IMR-90 (cell line): ENCODE results near the gene EPS8. TPM values are rescaled to one million over a fixed set of nuclear protein-coding genes. Genes with fewer than 3 reads are reported as not detected.

Experiments
- ATAC-seq: fragments of 200-7000 bp; cut with Tn5 transposase; 2 replicates; pipeline ENCODE4 v1.9.1; 2020; ENCODE audit warnings: low read depth, mild to moderate bottlenecking, moderate library complexity
- BruUV-seq: library from RNA; stranded (reverse); fragments of 400-500 nt; replicated peaks from 2 replicates; lab custom pipeline; 2021; lab: Mats Ljungman, UMichigan
- CTCF ChIA-PET: fragments of 300-600 bp; formaldehyde crosslinking; extraction: SDS; loops from one replicate; lab custom pipeline; 2021; ENCODE audit warnings: antibody characterized with exemption; lab: Yijun Ruan, JAX
- POLR2A ChIA-PET: fragments of 300-600 bp; sonication (Branson Sonifier 250); formaldehyde crosslinking; loops from one replicate; lab custom pipeline; 2022; ENCODE audit warnings: antibody characterized with exemption; ENCODE audit not compliant: unreplicated experiment; lab: Charles Lee
- DNase-seq: peaks from one replicate; pipeline ENCODE4 v3.0.0; 2013
- H2AFZ ChIP-seq: replicated peaks from 2 replicates; pipeline ENCODE3; 2013; ENCODE audit warnings: low read length, mild to moderate bottlenecking; ENCODE audit not compliant: poor library complexity
- H2AK5ac ChIP-seq: 2 replicates; pipeline ENCODE4 v1.6.1; 2013; ENCODE audit warnings: low read depth, low read length, inconsistent platforms
- H2AK9ac ChIP-seq: replicated peaks from 2 replicates; pipeline ENCODE3; 2013; ENCODE audit warnings: mild to moderate bottlenecking, low read depth, low read length, moderate library complexity; ENCODE audit not compliant: poor library complexity
- H2BK120ac ChIP-seq: 2 replicates; pipeline ENCODE4 v1.6.1; 2013; ENCODE audit warnings: low read depth, low read length, inconsistent platforms
- H2BK15ac ChIP-seq: 3 replicates; pipeline ENCODE4 v1.6.1; 2013; ENCODE audit warnings: low read depth, low read length, inconsistent platforms
- H2BK20ac ChIP-seq: 2 replicates; pipeline ENCODE4 v1.6.1; 2013; ENCODE audit warnings: low read depth, mild to moderate bottlenecking, inconsistent platforms, low read length, moderate library complexity
- H2BK5ac ChIP-seq: 2 replicates; pipeline ENCODE4 v1.6.1; 2013; ENCODE audit warnings: mild to moderate bottlenecking, low read depth, low read length, inconsistent platforms; ENCODE audit not compliant: poor library complexity, severe bottlenecking
- H3K14ac ChIP-seq: replicated peaks from 2 replicates; pipeline ENCODE4 v1.6.1; 2013; ENCODE audit warnings: low read depth, low read length, inconsistent platforms
- H3K18ac ChIP-seq: 2 replicates; pipeline ENCODE4 v1.6.1; 2013; ENCODE audit warnings: low read depth, low read length, control low read depth
- H3K23ac ChIP-seq: 2 replicates; pipeline ENCODE4 v1.6.1; 2013; ENCODE audit warnings: low read depth, low read length, inconsistent platforms
- H3K27ac ChIP-seq: 2 replicates; pipeline ENCODE4 v1.5.1; 2013; ENCODE audit warnings: mild to moderate bottlenecking, control low read depth, low read length; ENCODE audit not compliant: insufficient read depth
- H3K27me3 ChIP-seq: 2 replicates; pipeline ENCODE4 v1.6.1; 2013; ENCODE audit warnings: low read length; ENCODE audit not compliant: control insufficient read depth, insufficient read depth
- H3K36me3 ChIP-seq: 2 replicates; pipeline ENCODE4 v1.6.1; 2013; ENCODE audit warnings: low read length, mixed read lengths; ENCODE audit not compliant: control insufficient read depth, insufficient read depth
- H3K4ac ChIP-seq: 2 replicates; pipeline ENCODE4 v1.6.1; 2013; ENCODE audit warnings: low read depth, low read length, inconsistent platforms
- H3K4me1 ChIP-seq: 2 replicates; pipeline ENCODE4 v1.6.1; 2013; ENCODE audit warnings: low read length, mixed read lengths; ENCODE audit not compliant: control insufficient read depth, insufficient read depth
- H3K4me2 ChIP-seq: 2 replicates; pipeline ENCODE4 v1.6.1; 2013; ENCODE audit warnings: low read depth, mild to moderate bottlenecking, control low read depth, low read length, moderate library complexity
- H3K4me3 ChIP-seq: 2 replicates; pipeline ENCODE4 v1.5.1; 2013; ENCODE audit warnings: low read depth, mild to moderate bottlenecking, control low read depth, low read length, moderate library complexity; ENCODE audit not compliant: insufficient read depth
- H3K56ac ChIP-seq: 2 replicates; pipeline ENCODE4 v1.6.1; 2013; ENCODE audit warnings: low read length, inconsistent platforms; ENCODE audit not compliant: insufficient read depth; ENCODE audit errors: extremely low read depth
- H3K79me1 ChIP-seq, 2 experiments: 2 replicates each; pipeline ENCODE4 v1.6.1; 2013; ENCODE audit warnings: low read length in 2 of 2, inconsistent platforms in 1 of 2, low read depth in 1 of 2
- H3K9ac ChIP-seq: 2 replicates; pipeline ENCODE4 v1.6.1; 2013; ENCODE audit warnings: low read depth, low read length, control low read depth
- H3K9me1 ChIP-seq: 2 replicates; pipeline ENCODE4 v1.6.1; 2013; ENCODE audit warnings: low read length, inconsistent platforms; ENCODE audit not compliant: insufficient read depth
- H3K9me3 ChIP-seq: 2 replicates; pipeline ENCODE4 v1.6.1; 2013; ENCODE audit warnings: low read length; ENCODE audit not compliant: control insufficient read depth, insufficient read depth
- H4K20me1 ChIP-seq: 2 replicates; pipeline ENCODE4 v1.6.1; 2013; ENCODE audit warnings: low read length, inconsistent platforms; ENCODE audit not compliant: insufficient read depth
- H4K5ac ChIP-seq: 2 replicates; pipeline ENCODE4 v1.6.1; 2013; ENCODE audit warnings: mild to moderate bottlenecking, low read depth, low read length, control low read depth
- H4K8ac ChIP-seq, 2 experiments: 2 replicates each; pipeline ENCODE4 v1.6.1; 2013; ENCODE audit warnings: low read depth in 2 of 2, low read length in 2 of 2, control low read depth in 1 of 2, inconsistent platforms in 1 of 2
- H4K91ac ChIP-seq: 2 replicates; pipeline ENCODE4 v1.6.1; 2013; ENCODE audit warnings: low read depth, low read length, inconsistent platforms; ENCODE audit not compliant: insufficient read depth
- BHLHE40 ChIP-seq: fragments of 150-350 bp; IDR thresholded peaks from 2 replicates; pipeline ENCODE4 v1.6.1; 2016; ENCODE audit warnings: mild to moderate bottlenecking, low read depth, low read length
- CEBPB ChIP-seq: IDR thresholded peaks from 2 replicates; pipeline ENCODE4 v1.6.1; 2012; ENCODE audit warnings: low read depth, low read length, improper control_type of control experiment
- CHD1 ChIP-seq: IDR thresholded peaks from 2 replicates; pipeline ENCODE4 v1.6.1; 2012; ENCODE audit warnings: low read depth, low read length, improper control_type of control experiment
- CTCF ChIP-seq: conservative IDR thresholded peaks from 2 replicates; pipeline ENCODE4 v1.5.1; 2012; ENCODE audit warnings: mild to moderate bottlenecking, low read depth, low read length, improper control_type of control experiment
- FOS ChIP-seq: fragments of 150-350 bp; IDR thresholded peaks from 2 replicates; pipeline ENCODE4 v1.6.1; 2016; ENCODE audit warnings: low read depth, low read length
- MXI1 ChIP-seq: IDR thresholded peaks from 2 replicates; pipeline ENCODE4 v1.6.1; 2012; ENCODE audit warnings: low read depth, mild to moderate bottlenecking, low read length, moderate library complexity, borderline replicate concordance
- NFE2L2 ChIP-seq: fragments of 150-350 bp; IDR thresholded peaks from 2 replicates; pipeline ENCODE4 v1.6.1; 2016; ENCODE audit warnings: low read depth, mild to moderate bottlenecking, low read length
- POLR2A ChIP-seq: IDR thresholded peaks from 2 replicates; pipeline ENCODE4 v1.6.1; 2012; ENCODE audit warnings: mild to moderate bottlenecking, low read depth, low read length
- WGBS, 2 experiments: methylation state at CpG; one replicate each; pipeline versions ENCODE4 v1.1.5 to v1.1.7; 2013; ENCODE audit warnings: missing lambda C conversion rate in 2 of 2; ENCODE audit not compliant: insufficient read length in 1 of 2; ENCODE audit errors: extremely low coverage in 2 of 2; 5-methylcytosine and 5-hydroxymethylcytosine counted together
- dilution Hi-C: fragments of 300-500 bp; cut with HindIII; formaldehyde crosslinking; loops from one replicate; pipeline ENCODE4 v1.14.3; 2018; ENCODE audit warnings: low sequenced_read_pairs; ENCODE audit not compliant: unreplicated experiment
- in situ Hi-C: fragments of 300-500 bp; cut with MboI; formaldehyde crosslinking; loops from 3 replicates; pipeline ENCODE4 v1.14.3; 2019; ENCODE audit warnings: low sequenced_read_pairs, inconsistent platforms, mixed read lengths
- intact Hi-C: fragments of 100-400 bp; cut with micrococcal nuclease; formaldehyde crosslinking; loops from 2 replicates; pipeline ENCODE4 v1.10.0; 2022
- polyA plus RNA-seq, 3 experiments: library from polyadenylated mRNA; depleted of rRNA; stranded (reverse); fragments of >200 nt; gene quantifications; 2 replicates each; pipeline ENCODE4 v1.2.3, GENCODE V29; 2012; ENCODE audit warnings: low replicate concordance in 1 of 3
- total RNA-seq: library from RNA; depleted of rRNA; stranded (reverse); fragments of >200 nt; gene quantifications from 2 replicates; pipeline ENCODE4 v1.2.3, GENCODE V29; 2012

Gene EPS8
- total and polyA plus RNA-seq, 2 of the 4 experiments (the other 2 are of a cell fraction), result 45.1 to 104 TPM

GRCh38 chr12:15754233-15754632, 35.0 kb downstream of the EPS8 start:
- CTCF ChIA-PET, result interaction anchor here (0.7 to 1.0 kb wide), 3 partner anchors 9 to 55 kb away, joined by 3 to 5 read pairs (median 4); no protein-coding TSS in a partner anchor
- Histone ChIP-seq H3K56ac (no peak overlapping the region), H4K20me1 (peaks cover 29% of the 10 kb centered on the region; the same call in 1 of the 2 replicates), H4K5ac (no peak overlapping the region), H3K79me1 (peaks cover 35 to 72% of the 10 kb centered on the region in 2 experiments), H3K4me1 (peaks cover 18% of the 10 kb centered on the region), H2BK20ac (no peak overlapping the region), H3K4me2 (no peak overlapping the region), H3K36me3 (no peaks in the 10 kb centered on the region), H3K27ac (no peak overlapping the region), H3K14ac (no peak overlapping the region; the same call in 1 of the 2 replicates), H4K91ac (peak overlapping the region; percentile 74; the same call in 1 of the 2 replicates), H2BK5ac (peak overlapping the region; percentile 52), H4K8ac (peak overlapping the region in 1 of 2 experiments; percentile 51; a peak in 1 of 4 replicates), H2AK5ac (peak overlapping the region; percentile 87; the same call in 1 of the 2 replicates), H3K4me3 (no peak overlapping the region), H3K9me1 (peaks cover 18% of the 10 kb centered on the region), H3K9me3 (no peaks in the 10 kb centered on the region), H3K27me3 (no peaks in the 10 kb centered on the region), H2BK120ac (peak overlapping the region; percentile 73; the same call in 1 of the 2 replicates), H2BK15ac (peak overlapping the region; percentile 94; the same call in 1 of the 3 replicates), H3K9ac (no peak overlapping the region), H3K23ac (peak overlapping the region; percentile 55; the same call in 1 of the 2 replicates), H3K4ac (no peak overlapping the region), H2AFZ (no peak overlapping the region), H2AK9ac (no peak overlapping the region), H3K18ac (no peak overlapping the region)
- intact Hi-C loops (no loop called here), dilution Hi-C loops (no loop called here), in situ Hi-C loops (no loop called here)
- ATAC-seq, result peak; percentile 57
- BruUV-seq, result no TSS peak
- POLR2A ChIA-PET, result no interaction called here
- TF ChIP-seq CHD1 (no peak), BHLHE40 (no peak), FOS (no peak), NFE2L2 (no peak), POLR2A (no peak), CTCF (no peak), CEBPB (no peak), MXI1 (no peak)
- peak; percentile 65 for DNase-seq
- WGBS, 2 experiments, result no CpG with 5 or more reads among the region's 2 CpGs
